Thyroid gland (tissue), 4 donors: ENCODE data around the gene ZNF423.

ENCODE experiments used
- POLR2A ChIP-seq, 2 donors: fragments of 450-650 bp; IDR thresholded peaks; one replicate each; pipeline ENCODE4 v1.6.1; 2017; ENCODE audit warnings: antibody characterized with exemption in 2 of 2, mild to moderate bottlenecking in 2 of 2, moderate library complexity in 1 of 2
- TF ChIP-seq, protein P1 (sequence below), 6 experiments: fragments of 200-600 bp in 3 of 6; fragments of 450-650 bp in 3 of 6; sonication (generic) in 3 of 6; IDR thresholded peaks; one replicate each; pipeline ENCODE4 v1.5.1; 2016 to 2019; ENCODE audit warnings: antibody characterized with exemption in 6 of 6, mild to moderate bottlenecking in 2 of 6, inconsistent platforms in 1 of 6, moderate library complexity in 1 of 6

- no peak for TF ChIP-seq POLR2A (IDR thresholded peaks at IDR 0.05)
- TF ChIP-seq, protein P1, sequence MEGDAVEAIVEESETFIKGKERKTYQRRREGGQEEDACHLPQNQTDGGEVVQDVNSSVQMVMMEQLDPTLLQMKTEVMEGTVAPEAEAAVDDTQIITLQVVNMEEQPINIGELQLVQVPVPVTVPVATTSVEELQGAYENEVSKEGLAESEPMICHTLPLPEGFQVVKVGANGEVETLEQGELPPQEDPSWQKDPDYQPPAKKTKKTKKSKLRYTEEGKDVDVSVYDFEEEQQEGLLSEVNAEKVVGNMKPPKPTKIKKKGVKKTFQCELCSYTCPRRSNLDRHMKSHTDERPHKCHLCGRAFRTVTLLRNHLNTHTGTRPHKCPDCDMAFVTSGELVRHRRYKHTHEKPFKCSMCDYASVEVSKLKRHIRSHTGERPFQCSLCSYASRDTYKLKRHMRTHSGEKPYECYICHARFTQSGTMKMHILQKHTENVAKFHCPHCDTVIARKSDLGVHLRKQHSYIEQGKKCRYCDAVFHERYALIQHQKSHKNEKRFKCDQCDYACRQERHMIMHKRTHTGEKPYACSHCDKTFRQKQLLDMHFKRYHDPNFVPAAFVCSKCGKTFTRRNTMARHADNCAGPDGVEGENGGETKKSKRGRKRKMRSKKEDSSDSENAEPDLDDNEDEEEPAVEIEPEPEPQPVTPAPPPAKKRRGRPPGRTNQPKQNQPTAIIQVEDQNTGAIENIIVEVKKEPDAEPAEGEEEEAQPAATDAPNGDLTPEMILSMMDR (IDR thresholded peaks at IDR 0.05): no peak
Observed at GRCh38 chr16:49681217-49681883, 174.6 kb downstream of the ZNF423 start.
